Suprapubic skin (tissue), 3 donors: ENCODE measurements around the gene SMARCC1.

Source experiments
- CTCF ChIP-seq, 2 donors: fragments of 200-600 bp in 1 of 2; fragments of 450-650 bp in 1 of 2; sonication (generic) in 1 of 2; IDR thresholded peaks; one replicate each; pipeline ENCODE4 v1.5.1; 2016 to 2019; ENCODE audit warnings: antibody characterized with exemption in 2 of 2, mild to moderate bottlenecking in 1 of 2, moderate library complexity in 1 of 2
- POLR2A ChIP-seq, 2 donors: fragments of 450-650 bp; IDR thresholded peaks; one replicate each; pipeline ENCODE4 v1.6.1; 2017; ENCODE audit warnings: antibody characterized with exemption in 2 of 2, mild to moderate bottlenecking in 2 of 2, moderate library complexity in 2 of 2

DNA sequence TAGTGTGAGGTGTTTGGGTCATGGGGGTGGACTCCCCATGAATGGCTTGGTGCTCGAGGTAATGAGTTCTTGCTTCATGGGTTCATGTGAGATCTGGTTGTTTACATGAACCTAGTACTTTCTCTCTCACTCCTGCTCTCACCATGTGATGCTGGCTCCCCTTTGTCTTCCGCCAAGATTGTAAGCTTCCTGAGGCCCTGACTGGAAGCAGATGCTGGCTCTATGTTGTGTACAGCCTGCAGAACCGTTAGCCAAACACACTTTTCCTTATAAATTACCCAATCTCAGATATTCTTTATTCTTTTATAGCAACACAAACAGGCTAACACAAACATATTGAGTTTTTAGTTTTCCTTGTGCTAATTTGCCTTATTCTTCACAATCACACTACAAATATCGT lies 199.9 kb downstream of the SMARCC1 start:
- no peak for TF ChIP-seq CTCF (IDR thresholded peaks at IDR 0.05)
- TF ChIP-seq POLR2A (IDR thresholded peaks at IDR 0.05) = no peak
